ENCODE measurements around the gene ARL15.

- TF ChIP-seq CTCF (IDR thresholded peaks at IDR 0.05) (no peak), POLR2A (IDR thresholded peaks at IDR 0.05) (no peak)
Observed at GRCh38 chr5:53871050-53871449, 439.3 kb downstream of the ARL15 start.
